ENCODE results near the gene RAP1GAP. TPM values are rescaled to one million over a fixed set of nuclear protein-coding genes. Genes with fewer than 3 reads are reported as not detected.

The RAP1GAP gene
- total RNA-seq, 2 experiments from 2014 or later: 1.3 to 1.6 TPM

GRCh38 chr1:21624571-21625389 is 44.4 kb downstream of the RAP1GAP start:
- no peaks in the 10 kb centered on the region for H3K36me3 Mint-ChIP-seq (ENCODE audit: low read depth)
- intact Hi-C loops (cut with micrococcal nuclease): no loop called here
- DNase-seq (no peak), ATAC-seq (no peak)
- H3K9me3 Mint-ChIP-seq: no peaks in the 10 kb centered on the region
- no peaks in the 10 kb centered on the region for H3K4me1 Mint-ChIP-seq (ENCODE audit: low read depth)
- CTCF ChIA-PET: interaction anchor here (1.1 kb wide), 1 partner anchor 34 kb away, joined by 4 read pairs; no protein-coding TSS in a partner anchor
- no peak overlapping the region for H3K4me3 Mint-ChIP-seq
- peaks cover 17% of the 10 kb centered on the region for H3K27me3 Mint-ChIP-seq
- TF ChIP-seq CTCF (IDR thresholded peaks at IDR 0.05): no peak
- no peak overlapping the region for H3K27ac Mint-ChIP-seq
- POLR2A ChIA-PET: no interaction called here

- Mint-ChIP-seq H3K27ac (no peak overlapping the region), H3K4me1 (ENCODE audit: low read depth) (no peaks in the 10 kb centered on the region), H3K4me3 (no peak overlapping the region), H3K9me3 (no peaks in the 10 kb centered on the region), H3K27me3 (peaks cover 19% of the 10 kb centered on the region), H3K36me3 (ENCODE audit: low read depth) (no peaks in the 10 kb centered on the region)
- no peak for DNase-seq
- intact Hi-C loops (cut with micrococcal nuclease): no loop called here
- TF ChIP-seq CTCF (IDR thresholded peaks at IDR 0.05): no peak
- ATAC-seq: no peak
- CTCF ChIA-PET: interaction anchor here (1.1 kb wide), 1 partner anchor 63 kb away, joined by 3 read pairs; no protein-coding TSS in a partner anchor
- POLR2A ChIA-PET: no interaction called here
Observed at GRCh38 chr1:21623410-21623961, 45.7 kb downstream of the RAP1GAP start.

- H3K27ac Mint-ChIP-seq: no peak overlapping the region
- no peak for TF ChIP-seq CTCF (IDR thresholded peaks at IDR 0.05)
- ChIA-PET POLR2A (interaction anchor here (0.8 kb wide), 1 partner anchor 50 kb away, joined by 3 read pairs; no protein-coding TSS in a partner anchor), CTCF (interaction anchor here (1.1 kb wide), 1 partner anchor 64 kb away, joined by 3 read pairs; no protein-coding TSS in a partner anchor)
- peak; percentile 89 for ATAC-seq
- no peaks in the 10 kb centered on the region for H3K36me3 Mint-ChIP-seq (ENCODE audit: low read depth)
- no peaks in the 10 kb centered on the region for H3K4me1 Mint-ChIP-seq (ENCODE audit: low read depth)
- H3K27me3 Mint-ChIP-seq: peaks cover 19% of the 10 kb centered on the region
- DNase-seq: peak; percentile 43
- H3K9me3 Mint-ChIP-seq: no peaks in the 10 kb centered on the region
- intact Hi-C loops (cut with micrococcal nuclease): no loop called here
- H3K4me3 Mint-ChIP-seq: peak overlapping the region; percentile 41
Observed at GRCh38 chr1:21622466-21623315, 46.5 kb downstream of the RAP1GAP start.

- ATAC-seq: no peak
- H3K9me3 Mint-ChIP-seq: no peaks in the 10 kb centered on the region
- ChIA-PET POLR2A (interaction anchor here (0.8 to 1.5 kb wide), 3 partner anchors 11 to 52 kb away, joined by 3 read pairs; no protein-coding TSS in a partner anchor), CTCF (no interaction called here)
- no peaks in the 10 kb centered on the region for H3K36me3 Mint-ChIP-seq (ENCODE audit: low read depth)
- DNase-seq: no peak
- no peaks in the 10 kb centered on the region for H3K4me1 Mint-ChIP-seq (ENCODE audit: low read depth)
- intact Hi-C loops (cut with micrococcal nuclease): no loop called here
- H3K27ac Mint-ChIP-seq: no peak overlapping the region
- TF ChIP-seq CTCF (IDR thresholded peaks at IDR 0.05): no peak
- peaks cover 19% of the 10 kb centered on the region for H3K27me3 Mint-ChIP-seq
- H3K4me3 Mint-ChIP-seq: peak overlapping the region; percentile 31
Observed at GRCh38 chr1:21621761-21622436, 47.3 kb downstream of the RAP1GAP start.

Measured in activated CD8-positive, alpha-beta T cell treated with anti-CD3 and anti-CD28 coated beads for 36 hours (primary cell).